ENCODE data around the gene SLC35A2.
A peak's percentile ranks its signal among the peaks of the same experiment; 100 is the strongest.

The SLC35A2 gene

DNA sequence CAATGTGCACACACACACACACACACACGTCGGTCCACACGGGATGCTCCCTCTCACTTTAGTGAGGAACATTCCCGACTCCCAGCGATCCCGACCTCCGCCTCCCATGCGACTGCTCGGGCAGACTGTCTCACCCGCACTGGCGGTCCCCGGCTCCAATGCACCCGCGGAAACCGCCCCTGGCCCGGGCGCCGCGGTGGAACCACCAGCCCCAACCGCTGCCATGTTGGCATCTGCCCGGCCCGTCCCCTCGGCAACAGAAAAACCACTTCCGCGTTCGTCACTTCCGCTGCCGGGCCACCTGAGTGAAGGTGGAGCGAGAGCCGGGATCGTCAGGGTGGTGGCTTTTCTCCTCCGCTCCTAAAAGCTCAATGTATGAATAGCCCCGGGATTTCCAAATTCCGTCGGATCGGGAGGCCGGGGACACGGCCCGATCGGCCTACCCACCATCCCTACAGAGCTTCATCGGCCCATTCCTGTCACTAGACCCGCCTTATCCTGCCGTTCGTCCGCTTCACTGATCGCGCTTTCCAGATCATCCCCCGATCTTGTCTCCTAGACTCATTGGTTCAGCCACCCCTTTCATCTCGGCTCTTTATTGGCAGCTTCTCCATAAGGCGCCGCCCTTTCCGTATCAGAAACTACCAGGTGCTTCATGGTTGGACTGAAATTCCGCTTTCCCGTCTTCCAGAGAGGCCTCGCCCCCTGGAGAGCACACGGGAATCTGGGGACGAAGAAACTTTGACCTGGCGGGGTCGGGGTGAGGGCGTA, at the start of gene SLC35A2:
Gene SLC35A2, minus strand, starts transcription at position 235 of the 771 bp plus-strand sequence. Its CDS starts 10 bp downstream, at position 225.
- DNase-seq, result peak; percentile 86

DNA sequence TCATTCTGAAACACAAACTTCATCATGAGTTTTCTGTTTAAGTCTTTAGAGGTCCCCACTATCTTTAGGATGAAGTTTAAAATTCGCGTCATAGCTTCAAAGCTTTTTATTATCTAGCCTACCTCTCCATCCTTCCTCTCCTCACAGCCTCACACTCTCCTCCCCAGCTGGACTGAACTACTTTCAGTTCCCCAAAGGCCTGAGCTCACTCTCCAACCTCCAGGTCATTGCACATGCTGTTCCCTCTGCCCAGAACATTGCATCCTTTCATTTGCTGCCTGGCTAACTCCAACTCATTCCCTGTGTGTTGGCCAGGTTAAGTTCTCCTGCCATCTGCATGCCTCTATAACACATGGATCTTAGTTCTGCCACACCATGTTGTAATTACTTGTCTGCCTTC, 48.8 kb upstream of the SLC35A2 start:
- DNase-seq, result no peak

DNA sequence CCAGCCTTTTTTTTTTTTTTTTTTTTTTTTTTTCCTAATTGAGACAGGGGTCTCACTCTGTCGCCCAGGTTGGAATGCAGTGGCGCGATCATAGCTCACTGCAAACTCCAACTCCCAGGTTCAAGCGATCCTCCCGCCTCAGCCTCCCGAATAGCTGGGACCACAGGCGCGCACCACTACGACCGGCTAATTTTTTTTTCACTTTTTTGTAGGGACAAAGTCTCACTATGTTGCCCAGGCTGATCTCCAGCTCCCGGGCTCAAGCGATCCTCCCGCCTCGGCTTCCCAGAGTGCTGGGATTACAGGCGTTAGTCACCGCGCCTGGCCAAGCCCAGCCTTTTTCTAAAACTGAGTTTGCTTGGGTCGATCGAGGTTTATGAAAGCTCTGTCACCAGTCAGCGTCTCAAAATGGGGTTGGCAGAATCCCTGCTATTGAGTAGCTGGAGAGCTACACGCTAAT, 47.2 kb upstream of the SLC35A2 start:
- DNase-seq, result peak; percentile 62

DNA sequence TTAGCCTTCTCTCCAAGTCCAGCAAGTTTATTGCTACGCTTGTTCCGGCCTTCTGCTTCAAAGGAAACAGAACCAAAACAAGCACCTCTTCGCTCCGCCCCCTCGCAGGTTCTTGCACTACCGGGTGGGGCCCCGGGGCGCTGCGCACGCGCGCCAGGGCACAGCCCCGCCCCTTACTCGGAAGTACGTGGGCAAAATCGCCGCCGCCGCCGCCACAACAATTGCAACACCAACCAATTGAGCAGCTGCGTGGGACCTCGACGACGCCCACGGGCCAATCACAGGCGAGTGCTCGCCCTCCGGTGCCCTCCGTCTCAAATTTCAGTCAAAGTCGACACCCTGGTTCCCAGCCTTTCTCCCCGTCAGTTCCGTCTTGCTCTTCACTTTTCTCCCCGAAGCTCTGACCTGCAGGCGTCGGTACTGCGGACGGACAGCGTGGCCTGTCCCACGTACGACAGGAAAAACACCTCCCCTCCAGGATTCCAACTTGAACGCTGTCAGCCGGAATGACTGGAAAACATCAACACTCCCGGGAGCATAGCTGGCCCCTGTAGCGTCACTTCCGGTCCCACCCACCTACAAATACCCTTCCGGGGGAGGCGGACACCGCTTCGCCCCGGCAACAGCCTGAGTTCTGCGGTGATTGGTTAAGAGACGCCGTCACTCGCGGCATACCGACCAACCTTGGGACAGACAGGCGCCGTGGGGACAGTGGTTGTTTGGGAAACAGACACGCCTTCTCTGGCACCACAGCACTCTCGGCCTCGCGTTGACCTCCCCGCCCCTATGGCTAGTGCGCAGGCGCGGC, 46.6 kb upstream of the SLC35A2 start:
- peak; percentile 97 for DNase-seq

DNA sequence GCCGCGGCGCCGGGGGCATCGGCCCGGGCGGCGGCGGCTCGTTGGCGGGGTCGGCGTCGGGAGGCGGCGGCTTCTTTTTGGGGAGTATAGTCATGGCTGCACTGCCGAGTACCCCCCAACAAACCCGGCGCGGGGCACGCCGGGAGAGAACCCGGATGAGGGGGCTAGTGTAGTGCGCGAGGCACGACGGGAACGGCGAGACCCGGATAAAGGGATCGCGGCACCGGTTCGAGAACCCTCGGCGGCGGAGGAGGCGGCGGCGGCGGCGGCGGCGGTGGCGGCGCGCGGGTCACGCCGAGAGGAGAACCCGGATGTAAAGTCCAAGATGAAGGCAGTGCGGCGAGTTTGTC, 46.0 kb upstream of the SLC35A2 start, which contains the start of gene OTUD5:
Gene OTUD5, minus strand, starts transcription at position 131 of the 350 bp plus-strand sequence. Its CDS starts 37 bp downstream, at position 94.
- DNase-seq, result peak; percentile 77

DNA sequence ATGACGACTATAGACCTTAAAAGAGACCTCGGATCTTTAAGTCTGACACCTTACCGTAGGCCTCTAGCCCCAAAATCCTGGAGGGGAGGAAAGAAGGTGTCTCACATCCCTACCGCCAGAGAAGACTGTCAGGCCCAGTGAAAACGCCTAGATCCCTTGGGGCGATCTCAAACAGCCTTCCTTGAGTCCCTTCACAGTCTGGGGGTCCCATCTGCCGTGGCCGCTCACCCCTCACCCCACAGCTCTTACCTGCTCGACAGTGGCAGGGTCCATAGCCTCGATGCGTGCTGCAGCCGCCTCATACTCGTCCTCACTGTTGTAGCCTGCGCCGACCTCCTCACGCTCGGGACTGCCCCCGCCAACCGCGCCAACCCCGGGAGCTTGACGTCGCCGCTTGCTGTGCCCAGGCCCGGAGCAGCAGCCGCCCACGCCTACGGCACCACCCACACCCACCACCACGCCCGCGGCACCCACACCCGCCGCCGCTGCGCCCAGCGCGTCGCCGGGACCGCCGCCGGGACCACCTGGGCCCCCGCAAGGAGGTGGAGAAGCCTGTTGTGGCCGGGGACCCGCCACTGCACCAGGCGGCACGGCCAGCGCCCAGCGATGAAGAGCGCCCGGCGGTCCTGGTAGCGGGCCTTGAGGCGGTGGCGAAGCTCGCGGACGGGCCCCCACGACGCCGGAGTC, 45.4 kb upstream of the SLC35A2 start:
- peak; percentile 22 for DNase-seq

DNA sequence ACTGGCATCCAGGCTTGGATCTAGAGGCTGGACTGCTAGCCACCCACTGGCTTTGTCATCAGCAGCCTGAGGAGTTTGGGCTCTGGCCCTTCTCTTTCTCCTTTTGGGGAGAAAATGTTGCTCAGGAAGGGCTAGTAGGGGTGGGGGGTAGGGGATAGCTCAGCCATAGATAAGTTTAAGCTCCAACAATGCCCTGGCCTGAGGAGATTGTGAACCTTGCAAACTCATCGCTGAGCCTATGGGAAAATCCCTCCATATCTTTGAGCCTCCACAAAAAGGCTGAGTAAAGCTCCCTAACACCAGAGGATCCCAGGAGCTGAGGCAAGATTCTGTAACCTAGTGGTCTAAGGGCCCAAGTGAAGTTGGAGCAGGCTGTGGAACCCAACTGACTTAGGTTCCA, 37.1 kb upstream of the SLC35A2 start:
- no peak for DNase-seq

DNA sequence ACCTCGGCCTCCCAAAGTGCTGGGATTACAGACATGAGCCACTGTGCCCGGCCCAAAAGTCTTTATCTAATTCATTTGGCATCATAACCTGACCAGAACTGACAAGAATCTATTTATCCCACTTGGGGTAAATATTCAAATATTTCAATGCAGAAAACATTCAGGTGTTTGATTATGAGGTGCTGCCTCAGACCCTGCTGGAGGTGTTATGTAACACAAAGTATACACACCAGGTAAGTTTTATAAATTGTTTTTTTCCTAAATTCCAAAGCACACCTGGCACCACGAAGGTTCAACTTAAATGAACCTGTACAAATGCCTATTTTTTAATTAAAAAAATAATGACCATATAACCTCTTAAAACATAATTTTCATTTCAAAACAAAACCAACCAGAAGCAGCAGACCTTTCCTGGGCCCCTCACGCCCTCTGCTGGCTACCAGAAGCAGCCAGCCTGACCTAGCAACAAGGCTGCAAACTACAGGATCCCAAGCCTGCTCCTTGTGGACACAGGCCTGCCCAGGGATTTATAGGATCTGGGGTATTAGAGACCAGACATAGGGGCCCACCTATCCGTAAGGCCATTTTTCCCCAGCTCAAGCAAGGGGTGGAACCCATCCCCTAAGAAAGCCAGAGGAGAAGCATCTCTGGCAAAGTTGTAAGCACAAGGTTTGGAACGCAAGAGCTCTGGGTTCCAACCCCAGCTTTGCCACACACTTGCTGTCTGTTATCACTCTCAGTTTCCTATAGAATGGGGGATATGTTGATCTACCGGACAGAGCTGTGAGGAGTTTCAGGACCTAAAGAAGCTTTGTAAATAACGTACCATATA, 34.3 kb upstream of the SLC35A2 start:
- peak; percentile 38 for DNase-seq

DNA sequence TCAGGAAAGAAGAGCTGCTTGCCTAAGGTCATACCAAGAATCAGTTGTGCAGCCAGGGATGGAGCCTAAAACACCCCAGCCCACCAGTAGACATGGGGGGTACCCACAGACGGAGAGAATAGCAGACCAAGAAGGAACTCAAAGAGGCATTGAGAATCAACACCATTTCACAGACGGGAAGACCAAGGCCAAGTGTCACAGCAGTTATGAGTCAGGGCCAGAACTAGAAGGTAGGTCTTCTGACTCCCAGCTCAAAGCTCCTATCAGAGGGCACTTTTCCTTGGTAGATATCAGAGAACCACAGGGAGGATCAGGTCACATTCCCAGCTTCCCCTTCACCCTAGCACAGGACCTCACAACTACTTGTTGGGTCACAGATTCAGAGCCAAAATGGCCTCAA, 31.4 kb upstream of the SLC35A2 start:
- no peak for DNase-seq

DNA sequence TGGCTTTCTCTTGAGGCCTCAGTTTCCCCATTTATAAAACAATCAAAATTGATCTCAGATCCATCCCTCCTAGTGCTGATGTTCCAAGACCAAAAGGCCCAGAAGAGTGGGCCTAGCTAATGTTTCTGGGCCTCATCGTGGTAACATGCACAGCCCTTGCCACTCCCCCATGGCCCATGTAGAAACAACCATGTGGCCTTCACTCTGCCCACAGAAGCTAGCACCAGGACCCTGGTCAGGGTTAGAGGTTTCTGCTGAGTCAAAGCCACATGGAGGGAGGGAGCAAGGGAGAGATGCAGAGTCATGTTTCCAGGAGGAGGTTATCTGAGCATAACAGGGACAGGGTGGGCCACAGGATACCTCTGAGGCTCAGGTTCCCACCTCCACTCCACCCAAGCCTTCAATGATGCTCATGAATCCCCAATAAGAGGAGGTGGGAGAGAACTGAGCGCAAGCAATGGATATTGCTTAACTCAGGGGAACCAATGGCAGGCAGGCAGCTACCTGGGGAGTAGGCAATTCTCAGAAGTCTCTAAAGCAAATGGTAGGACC, 29.0 kb upstream of the SLC35A2 start:
- DNase-seq, result no peak

DNA sequence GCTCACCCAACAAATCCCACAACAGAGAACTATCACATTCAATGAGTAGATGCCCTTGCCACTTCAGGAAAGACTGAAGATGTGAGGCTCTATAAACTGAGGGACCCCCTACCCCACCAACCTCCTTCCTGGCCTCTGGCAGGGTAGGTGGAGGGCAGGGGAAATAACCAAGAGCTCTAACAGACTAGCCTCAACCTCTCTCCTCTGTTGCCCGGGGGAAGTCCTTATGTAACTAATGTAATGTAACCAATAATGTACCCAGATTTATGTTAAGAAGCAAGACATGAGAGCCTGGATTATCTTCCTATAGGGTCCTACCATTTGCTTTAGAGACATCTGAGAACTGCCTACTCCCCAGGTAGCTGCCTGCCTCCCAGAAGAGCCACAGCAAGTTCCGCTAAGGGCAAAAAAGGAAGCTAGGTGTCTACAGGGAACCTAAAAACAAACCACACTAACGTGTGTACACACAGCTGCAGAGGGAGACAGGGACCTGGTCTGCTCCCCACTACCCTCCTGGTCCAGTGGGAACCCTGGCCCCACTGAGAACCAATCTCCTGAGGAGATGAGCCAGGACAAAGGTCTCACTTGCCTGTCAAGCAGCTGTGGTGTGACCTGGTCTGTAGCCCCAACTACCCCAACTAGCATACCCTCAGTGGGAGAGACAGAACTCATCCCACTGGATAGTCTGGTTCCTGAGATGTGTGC, 28.2 kb upstream of the SLC35A2 start:
- no peak for DNase-seq

DNA sequence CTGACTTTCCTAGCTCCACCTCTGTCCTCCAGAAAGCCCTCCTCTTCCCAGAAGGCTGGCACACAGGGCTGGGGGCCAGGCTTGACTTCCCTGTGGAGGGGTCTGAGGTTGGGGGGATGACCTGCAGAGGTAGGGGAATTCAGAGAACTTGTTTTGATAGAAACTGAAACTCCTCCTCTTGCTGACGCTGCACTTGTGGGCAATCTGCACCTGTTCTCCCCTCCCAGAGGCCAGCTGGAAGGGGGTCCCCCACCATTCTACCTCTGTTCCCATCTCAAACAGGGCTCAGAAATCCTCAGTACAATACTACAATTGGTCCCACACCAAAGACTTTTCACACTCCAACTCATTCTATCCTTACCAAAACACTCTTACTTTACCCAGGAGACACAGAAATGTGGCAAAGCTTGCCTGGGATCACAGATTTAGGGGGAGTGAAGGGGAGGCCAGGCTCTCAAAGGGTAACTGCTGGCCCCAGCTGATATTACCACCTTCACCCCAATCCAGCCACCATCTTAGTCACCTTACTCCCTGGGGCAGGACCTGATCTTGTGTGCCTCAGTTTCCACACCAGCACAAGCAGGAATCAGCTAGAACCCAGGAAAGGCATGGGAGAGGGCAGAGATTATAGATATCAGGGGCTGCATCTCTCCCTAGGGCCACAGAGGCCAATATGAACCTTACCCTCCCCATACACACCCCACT, 27.4 kb upstream of the SLC35A2 start:
- no peak for DNase-seq

DNA sequence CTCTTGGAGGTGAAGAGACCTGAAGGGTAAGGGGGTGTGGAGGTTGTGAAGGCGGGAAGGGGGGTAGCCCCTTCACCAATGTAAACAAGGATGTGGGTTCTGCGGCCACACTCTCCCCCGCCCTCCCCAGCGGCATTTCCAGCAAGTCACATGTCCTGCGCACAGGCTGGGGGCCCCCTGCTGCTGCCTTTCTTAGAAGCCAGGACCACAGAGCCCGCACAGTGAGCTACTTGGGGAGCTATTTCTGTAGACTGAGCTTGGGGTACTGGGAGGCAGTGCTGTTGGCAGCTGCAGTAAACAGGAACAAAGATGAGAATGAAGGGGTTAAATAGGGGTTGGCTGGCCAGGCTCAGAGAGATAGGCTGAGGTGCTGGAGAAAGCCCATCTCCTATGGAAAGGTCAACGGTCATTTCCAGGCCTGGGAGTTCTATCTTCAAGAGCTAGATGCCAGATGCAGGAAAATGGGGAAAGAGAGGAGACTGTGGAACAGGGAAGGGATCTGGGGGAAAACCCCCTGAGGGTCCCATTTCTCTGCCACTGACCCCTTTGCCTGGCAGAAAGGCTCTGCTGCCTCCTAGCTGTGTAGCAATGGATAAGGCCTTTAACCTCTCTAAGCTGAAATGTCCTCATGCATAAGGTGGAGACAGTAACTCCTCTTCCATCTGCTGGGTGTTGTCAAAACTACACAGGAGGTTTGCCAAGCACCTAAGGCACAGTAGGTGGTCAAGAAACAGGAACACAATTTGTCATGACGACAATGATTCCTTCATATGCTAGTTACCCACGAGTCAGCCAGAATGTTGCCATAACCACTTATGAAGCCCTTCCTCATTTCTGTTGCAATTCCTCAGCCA, 25.8 kb upstream of the SLC35A2 start:
- peak; percentile 27 for DNase-seq

DNA sequence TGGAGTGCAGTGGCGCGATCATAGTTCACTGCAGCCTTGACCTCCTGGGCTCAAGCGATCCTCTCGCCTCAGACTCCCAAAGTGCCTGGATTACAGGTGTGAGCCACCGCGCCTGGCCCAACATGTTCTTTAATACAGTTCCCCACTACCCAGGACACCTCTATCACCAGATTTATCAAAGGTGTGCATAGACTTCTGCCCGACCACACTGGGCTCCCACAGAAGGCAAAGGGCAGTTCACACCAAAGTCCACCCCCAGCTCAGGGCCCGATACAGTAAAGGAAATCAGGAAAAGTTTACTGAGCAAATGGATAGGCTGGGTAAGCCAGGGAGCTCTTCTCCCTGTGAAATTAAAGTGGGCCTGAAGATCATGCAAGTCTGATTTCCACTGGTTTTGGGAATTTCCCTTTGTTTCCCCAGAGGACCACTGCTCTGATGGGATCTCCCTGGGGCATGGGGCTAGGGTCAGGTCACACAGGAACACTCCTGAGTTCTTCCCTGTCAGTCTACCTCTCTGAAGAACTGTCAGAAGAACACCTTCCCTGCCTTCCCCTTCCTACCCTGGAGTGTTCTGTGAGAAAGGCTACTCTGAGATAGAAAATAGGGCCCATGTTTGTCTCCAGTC, 25.1 kb upstream of the SLC35A2 start:
- DNase-seq, result no peak

DNA sequence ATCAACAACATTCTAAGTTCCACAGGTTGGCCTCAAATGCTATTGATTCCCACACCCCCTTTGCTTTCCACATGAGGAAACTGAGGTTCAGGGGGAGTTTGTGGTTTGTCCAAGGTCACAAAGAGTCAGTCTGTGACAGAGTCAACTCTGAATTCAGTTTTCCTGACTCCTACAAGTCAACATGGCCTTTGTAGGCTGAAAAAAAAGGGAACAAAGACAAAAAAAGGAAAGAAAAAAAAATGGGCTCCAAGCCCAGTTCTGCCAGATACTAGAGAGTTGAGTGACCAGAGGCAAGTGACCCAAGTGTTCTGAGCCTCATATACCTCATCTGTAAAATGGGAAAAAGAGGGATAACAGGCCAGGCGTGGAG, 23.8 kb upstream of the SLC35A2 start:
- DNase-seq, result no peak

DNA sequence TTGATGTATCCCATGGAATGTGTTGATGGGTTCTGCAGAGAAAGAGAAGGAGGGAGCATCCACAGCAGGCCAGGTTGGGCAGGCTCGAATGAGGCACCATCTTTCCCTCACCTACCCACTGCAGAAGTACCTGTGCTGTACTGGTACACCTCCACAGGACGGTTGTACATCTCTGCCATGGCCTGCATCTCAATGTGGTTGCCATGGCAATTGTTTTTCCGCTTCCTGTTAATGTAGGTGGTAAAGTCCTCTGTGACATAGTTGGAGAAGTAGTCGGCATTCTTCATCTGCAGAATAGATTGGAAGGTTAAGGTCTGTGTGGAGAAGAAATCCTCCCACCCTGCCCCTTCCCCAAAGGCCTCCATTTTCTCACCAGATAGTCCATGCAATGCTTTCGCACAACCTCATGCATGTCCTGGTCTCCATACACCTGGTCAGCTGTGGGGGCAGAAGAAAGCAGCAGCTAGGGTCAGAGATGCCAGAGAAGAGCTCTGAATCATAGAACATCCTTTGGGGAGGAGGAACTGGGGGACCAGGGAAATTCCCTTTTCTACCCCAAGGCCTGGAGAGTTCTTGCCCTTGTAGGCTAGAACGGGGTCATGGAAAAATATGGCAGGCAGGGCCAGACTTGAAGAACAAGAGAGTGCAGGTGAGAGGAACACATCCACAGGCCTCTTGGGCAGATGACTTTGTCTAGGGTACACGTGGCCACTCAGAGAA, 23.3 kb upstream of the SLC35A2 start:
- no peak for DNase-seq

DNA sequence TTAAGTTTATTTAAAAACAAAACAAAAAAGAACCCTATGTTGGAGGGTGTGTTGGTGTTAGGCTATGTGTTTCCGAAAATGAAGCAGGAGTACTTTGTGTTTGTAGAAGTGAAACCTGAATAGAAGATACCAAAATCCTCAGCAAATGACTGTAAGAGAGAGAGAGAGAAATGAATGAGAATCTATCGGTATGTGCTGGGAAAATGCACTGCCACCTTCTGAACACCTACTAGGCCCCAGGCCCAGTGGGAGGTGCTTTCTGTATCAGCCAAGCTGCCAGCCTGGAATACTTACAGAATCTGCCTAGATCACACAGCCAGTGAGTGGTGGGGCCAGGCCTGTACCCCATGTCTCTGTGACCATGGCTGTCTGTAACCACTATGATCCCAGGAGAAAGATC, 22.3 kb upstream of the SLC35A2 start:
- no peak for DNase-seq

DNA sequence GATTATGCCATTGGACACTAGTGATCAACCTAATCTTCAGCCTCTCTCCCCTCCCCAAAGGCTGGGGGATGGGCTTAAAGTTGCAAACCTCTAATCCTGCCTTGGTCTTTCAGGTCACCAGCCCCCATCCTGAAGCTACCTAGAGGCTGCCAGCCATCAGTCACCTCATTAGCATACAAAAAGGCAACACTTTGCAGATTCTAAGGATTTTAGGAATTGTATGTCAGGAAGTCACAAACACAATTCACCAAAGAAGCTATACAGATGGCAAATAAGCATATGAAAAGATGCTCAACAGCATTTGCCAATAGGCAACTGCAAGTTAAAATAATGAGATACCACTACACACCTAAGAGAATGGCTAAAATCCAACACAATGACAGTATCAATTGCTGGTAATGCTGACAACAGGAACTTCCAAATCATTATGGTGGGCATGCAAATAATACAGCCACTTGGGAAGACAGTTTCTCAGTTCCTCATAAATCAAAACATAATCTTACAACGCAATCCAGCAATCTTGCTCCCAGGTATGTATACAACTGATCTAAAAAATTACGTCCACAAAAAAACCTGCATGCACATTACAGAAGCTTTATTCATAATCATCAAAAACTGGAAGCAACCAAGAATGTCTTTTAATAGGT, 16.4 kb upstream of the SLC35A2 start:
- no peak for DNase-seq
